HG02798 (cell line): ENCODE results near the gene SNCB.

Source experiments
- ATAC-seq: cut with Tn5 transposase; IDR thresholded peaks from one replicate; pipeline ENCODE4 v1.9.1; 2021; ENCODE audit warnings: mild to moderate bottlenecking; ENCODE audit not compliant: unreplicated experiment, poor library complexity

SNCB gene

DNA sequence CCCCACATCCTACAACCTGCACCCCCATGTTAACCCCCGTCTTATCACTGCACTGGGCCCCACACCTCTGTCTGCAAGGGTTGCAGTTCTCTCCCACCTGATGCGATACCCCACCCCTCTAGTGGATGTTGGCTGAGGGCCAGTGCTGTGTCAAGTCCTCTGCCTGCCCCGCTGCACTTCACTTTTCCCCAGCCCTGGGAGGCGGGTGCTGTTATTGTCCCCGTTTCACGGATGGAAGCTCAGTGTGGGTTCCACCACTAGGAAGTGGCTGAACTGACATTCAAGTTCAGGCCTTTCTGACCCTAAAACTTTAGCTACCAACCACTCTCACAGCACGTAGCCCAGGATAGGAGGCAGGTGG is 3.5 kb downstream of the SNCB start:
- ATAC-seq: no peak

DNA sequence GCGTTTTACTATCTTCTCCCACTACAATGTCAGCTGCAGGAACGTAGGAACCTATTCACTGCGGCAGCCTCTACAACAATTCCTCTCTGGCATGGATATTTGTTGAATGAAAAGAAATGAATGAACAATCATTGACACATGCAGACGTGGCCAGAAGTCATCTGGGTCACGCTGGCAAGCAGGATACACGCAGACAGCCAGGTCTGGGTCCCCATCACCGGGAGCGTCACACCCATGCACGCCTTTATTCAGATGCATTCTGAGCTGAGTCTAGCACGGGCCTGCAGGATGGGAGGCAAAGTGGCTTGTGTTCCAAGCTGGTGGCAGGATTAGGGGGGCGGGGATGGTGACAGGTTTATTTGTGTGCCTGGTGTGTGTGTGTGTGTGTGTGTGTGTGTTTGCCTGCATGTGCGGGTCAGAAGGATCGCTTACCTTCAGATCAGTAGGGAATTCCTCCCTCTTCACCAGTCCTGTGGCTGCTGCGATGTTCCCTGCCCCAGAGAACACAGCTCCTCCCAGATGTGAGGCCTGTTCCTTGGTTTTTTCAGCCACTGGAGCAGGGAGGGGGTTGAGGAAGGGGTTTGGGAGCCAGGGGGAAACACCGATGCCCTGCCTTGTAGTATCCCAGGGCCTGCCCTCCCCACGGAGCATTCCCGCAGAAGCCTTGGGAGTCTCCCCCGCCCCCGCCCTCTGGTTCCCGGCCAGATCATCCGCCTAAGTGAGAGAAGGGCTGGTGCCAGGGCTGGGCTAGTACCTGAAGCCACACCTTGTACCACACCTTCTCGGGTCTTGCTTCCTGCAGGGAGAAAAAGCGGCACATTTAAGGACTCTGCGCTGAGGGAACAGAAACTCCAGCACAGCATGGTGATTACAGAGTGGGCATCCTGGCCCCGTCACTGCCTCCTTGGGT is 4.1 kb downstream of the SNCB start:
- ATAC-seq: no peak

DNA sequence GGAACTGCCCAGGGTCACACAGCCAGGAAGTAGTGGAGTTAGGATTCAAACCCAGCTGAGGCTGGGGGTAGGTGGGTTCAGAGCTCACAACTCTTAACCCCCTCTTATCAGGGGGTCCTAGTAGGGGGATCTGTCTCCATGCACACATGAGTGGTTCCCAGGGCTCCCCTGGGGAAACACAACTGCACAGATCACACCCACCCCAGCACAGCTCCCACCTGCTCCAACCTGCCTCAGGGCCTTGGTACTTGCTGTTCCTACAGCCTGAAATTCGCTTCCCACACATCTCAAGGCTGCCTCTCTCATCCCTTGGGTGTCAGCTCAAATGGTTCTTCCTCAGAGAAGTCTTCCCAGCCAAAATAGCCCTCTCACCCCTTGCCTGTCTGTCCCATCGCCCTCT is 4.8 kb downstream of the SNCB start:
- ATAC-seq: no peak

DNA sequence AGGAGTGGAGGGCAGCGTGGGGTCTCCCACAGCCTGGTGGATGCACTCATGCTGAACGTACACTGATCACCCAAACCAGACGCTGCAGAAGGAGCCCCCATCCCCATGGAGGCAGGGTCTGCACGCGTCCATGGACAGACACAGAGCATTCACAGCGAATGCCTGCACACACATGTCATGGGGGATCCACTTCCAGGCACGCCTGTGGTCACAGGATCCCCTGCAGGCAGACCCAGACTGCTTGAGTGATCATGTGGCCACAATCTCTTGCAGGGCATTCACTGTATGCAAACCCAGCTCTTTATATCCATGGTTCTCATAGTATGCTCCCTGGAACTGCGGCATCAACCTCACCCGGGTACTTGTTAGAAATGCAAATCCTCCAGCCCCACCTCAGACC is 5.4 kb downstream of the SNCB start:
- no peak for ATAC-seq

DNA sequence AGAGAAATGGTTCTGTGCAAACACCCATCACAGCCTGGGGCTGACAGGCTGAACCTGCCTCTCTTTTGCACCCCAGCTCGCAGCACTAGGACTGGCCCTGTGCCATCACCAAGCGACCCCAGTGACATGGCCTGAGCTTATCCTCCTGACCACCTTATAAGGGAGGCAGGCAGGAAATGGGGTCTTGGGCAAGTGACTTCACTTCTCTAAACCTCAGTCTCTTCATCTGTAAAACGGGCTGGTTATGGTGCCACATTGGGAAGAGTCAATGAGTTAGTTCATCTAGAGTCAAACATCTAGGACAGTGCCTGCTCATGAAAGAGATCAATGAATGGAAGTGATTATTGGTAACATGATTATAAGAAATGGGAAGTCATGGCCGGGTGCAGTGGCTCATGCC is 6.2 kb downstream of the SNCB start:
- no peak for ATAC-seq

DNA sequence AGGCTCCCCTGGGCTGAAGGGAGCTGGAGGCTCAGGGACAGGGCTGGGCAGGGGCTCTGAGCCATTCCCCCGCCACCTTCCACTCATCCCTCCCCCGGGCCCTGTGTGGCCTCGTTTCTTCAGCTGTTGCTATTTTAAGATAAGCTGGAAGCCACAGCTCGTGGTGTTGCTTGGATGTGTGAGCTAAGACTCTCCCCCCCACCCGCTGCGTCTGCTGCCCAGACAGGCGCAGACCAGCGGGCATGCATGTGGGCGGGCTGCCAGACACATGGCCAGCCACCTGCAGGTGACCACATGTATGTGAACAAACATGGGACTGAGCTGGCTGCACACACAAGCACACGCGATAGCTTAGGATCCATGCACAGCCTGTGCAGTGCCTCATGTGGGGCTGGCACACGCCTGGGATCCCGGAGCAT is 8.7 kb downstream of the SNCB start:
- ATAC-seq: no peak

DNA sequence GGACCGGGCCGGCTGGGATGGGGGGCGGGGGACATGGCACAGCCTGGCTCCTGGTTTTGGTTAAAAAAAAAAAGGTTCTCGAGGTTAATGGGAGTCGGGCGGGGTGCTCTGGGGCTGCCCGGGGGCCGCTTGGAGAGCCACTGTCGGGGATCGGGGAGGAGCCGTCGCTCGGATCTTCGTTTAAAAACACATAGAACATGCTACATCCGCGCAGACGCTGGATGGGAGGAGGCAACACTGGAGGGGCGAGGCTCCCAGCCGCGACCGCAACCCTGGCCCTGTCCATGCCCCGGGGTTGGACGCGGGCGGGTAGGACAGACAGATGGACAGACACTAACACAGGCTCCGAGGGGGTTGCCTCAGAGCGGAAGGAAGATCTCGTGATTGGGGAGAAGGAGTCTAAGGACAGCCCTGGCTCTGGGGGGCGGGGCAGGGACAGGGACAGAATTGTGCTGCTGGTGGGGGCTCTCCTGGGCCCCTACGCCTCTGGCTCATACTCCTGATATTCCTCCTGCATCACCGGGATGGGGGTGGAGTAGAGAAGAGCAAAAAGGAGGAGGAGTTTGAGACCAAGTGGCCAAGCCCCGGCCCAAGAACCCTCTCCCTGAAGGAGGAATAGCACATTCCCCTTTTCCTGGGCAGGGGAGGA is 9.9 kb downstream of the SNCB start:
- ATAC-seq: no peak

DNA sequence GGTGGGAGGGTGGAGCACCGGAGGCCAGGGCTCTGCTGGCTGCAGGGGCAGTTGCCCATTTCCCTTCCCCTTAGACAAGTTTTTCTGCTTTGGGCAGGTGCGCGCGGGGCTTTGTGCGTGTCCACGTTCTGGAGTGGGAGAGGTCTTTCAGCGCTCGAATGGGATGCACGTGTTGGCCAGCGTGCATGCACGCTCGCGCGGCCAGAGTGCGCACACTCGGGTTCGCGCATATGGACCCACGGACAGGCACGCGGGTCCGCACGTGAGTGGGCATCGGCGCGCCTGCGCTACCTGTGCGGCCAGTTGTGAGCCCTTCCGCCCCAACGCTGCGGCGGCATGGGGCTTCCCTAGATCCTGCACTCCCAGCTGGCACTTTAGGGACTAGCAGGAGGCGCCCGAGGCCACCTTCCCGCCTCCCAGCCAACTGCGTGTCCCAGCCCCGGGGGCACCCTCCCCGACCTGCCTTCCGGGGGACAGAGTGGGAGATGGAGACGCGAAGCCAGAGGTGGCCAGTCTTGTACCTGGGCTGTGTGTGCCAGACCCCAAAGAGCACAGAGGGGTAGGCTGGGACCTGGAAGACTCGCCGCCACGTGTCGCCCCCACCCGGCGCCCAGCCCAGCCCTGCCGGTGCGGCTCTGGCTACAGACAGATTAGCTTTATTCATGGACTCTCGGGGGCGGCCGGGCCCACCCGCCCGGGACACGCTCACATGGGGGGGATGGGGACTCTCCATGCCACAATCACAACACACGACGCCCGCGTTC is 10.6 kb downstream of the SNCB start:
- ATAC-seq: no peak

DNA sequence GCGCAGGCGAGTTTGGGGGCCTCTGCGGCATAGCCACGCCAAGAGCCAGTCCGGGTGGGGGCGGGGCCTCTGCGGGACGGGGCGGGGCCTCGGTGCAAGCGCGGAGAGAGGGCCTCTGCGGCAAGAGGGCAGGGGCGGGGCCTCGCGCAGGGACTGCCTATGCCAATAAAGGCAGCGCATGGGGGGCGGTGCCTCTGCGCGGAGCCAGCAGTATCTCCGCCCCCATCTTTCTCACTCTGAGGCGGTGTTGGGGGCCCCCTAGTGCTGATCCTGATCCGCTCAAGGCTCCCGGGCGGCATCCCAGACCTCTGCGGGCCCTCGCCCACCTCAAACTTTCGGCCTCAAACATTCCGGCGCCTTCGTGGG is 11.1 kb downstream of the SNCB start:
- ATAC-seq: peak; percentile 69

DNA sequence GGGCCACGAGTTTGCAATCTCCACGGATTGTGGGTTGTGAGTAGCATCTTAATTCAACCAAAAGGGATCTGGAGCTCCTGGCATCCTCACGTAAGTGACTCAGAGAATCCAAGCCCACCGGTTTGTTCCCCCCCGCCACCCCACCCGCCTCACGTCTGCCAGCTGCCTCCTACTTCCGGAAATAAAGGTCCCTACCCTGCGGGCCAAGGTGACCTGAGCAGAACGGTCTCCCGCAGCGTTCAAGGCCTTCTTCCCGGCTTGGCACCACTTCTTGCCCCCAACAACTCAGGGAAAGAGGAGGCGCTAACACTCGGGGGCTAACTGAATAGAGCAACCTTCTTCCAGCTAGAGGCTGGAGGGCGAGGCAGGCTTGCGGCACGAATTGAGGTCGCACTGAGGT is 11.6 kb downstream of the SNCB start:
- no peak for ATAC-seq

DNA sequence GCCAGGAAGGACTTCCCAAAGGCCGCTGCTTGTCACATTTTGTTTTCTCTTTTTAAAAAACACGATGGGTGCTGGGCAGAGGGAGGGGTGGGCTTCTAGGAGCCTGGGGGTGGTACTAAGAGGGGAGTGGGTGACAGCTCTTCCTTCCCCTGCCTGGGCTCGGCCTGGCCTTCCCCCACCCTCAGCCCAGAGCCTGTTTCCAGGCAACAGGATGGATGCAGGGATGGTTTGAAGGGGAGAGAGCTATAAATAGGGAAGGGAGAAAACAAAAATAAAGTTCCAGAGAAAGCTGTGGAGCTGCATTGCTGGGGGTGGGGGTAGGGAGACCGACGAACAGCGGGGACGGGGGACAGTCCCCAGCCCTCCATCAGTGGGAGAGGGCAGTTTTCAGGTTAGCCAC is 13.8 kb downstream of the SNCB start:
- no peak for ATAC-seq

DNA sequence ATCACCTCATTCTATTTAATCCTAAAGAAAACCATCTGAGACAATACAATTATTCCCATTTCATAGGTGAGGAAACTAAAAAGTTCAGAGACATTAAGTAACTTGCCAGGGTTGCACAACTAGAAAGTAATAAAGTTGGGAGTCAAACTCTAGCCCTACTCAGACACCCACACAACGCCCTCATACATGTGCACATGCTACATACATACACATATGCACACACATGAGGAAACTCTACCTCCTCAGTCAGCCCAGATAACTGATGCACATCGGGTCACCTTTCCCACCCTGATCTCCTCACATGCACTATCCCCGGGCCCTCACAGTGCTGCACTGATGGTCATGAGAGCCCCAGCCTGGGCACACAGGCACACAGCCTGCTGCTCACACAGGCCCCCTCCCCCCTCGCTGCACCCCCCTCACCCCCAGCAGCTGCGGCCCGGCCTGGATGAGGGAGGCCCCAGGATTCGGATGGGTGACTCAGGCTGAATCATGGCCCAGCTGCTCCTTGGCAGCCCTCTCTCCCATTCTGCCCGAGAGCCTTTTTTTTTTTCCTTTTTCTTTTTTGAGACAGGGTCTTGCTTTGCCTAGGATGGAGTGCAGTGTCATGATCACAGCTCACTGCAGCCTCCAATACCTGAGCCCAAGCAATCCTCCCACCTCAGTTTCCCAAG is 15.4 kb downstream of the SNCB start:
- ATAC-seq: no peak

DNA sequence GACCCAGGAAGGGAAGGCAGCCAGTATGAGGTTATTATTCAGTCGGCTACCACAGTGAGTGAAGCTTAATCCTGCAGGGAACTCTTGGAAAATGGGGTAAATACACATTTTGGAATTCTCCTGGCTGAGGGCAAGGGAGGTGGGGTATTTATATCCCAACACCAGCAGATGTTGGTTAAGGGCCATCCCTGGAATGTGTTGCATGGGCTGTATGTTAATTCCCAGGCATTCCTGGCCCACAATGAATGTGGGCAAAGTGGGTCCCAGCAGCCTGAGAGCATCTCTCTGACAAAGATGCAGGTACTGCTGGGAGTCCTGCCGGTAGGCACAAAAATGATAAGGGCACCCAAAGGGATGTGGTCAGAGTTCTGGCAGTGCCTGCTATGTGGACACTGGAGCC is 17.5 kb downstream of the SNCB start:
- no peak for ATAC-seq

DNA sequence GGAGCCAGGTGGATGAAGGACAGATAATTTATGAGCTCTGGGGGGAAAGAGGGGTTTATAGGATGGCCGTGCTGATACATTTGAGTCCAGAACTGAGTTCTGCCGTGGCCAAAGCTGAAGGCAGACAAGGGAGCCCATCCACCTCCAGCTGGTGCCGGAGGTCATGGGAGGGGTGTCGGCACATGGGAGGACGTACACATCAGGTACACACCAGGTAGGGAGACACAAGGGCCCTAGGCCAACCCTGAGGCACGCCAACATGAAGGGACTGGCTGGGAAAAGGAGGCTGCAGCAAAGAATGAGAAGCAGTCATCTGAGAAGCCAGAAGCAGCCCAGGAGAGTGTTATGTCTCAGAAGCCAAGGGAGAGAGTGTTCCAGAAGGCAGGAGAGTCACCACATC is 18.3 kb downstream of the SNCB start:
- ATAC-seq: no peak

DNA sequence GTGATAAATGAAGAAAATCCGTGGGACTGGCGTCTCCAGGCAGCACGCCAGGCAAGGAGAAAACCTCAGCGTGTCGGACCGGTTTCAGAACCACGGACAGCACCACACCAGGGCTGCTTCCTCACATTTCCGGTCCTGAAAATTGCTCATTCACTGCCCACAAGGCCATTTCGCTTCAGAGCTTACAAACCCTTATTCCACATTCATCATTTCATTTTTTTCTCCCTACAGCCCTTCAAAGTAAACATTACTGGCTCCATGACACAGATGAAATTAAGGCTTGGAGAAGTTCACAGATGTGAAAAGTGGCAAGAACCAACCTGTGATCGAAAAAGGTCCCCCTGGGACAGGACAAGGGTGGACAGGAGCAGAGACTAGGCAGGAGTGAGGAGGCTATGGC is 18.9 kb downstream of the SNCB start:
- ATAC-seq: no peak

DNA sequence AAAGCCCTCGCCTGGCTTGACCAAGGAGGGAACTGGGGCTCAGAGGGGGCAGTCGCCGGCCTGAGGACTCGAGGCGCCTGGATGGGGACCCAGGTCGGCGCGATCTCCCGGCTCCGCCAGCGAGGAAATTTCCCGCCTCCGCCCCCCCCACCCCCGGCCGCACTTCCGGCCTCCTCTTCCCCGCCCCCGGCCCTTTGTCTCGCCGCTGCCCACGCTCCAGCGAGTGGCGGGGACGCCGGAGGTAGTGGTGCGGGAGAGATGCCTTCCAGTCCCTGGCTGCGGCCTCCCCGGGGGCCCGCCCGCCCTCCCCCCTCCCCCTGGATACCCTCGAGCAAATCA is 19.9 kb downstream of the SNCB start:
- no peak for ATAC-seq

DNA sequence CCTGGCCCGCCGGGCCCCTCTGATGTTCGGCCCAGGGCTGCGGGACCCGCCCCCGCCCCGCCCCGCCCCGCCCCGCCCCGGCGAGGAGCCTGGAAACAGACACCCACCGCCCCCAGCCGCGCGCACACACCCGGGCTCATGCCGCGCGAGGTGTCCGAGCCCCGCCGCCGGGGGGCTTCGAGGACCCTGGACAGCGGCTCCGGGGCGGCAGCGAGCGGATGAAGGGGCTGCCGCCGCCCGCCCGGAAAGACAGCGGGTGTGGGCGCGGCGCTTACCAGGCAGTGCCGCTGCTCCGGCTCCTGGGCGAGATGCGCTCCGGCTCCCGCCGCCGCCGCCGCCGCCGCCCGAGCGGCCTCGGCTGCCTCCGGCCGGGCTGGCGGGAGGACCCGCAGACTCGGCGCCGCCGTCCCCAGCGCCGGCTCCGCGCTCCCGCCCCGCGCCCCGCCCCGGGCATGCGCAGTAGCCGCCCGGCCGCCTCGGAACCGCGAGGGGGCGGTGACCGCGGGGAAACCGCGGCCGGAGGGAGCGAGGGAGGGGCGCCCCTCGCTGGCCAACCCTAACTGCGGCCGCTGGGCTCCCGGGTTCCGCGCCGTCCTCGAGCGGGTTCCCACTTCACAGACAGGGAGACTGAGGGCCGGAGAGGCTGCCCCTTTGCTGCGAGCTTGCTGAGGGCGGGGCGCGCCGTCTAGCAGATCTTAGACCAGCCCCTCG is 20.5 kb downstream of the SNCB start, which contains the start of gene GPRIN1:
Gene GPRIN1, minus strand, starts transcription at position 433 of the 711 bp plus-strand sequence. CDS start 10,322 bp downstream, outside the sequence.
- peak; percentile 85 for ATAC-seq

DNA sequence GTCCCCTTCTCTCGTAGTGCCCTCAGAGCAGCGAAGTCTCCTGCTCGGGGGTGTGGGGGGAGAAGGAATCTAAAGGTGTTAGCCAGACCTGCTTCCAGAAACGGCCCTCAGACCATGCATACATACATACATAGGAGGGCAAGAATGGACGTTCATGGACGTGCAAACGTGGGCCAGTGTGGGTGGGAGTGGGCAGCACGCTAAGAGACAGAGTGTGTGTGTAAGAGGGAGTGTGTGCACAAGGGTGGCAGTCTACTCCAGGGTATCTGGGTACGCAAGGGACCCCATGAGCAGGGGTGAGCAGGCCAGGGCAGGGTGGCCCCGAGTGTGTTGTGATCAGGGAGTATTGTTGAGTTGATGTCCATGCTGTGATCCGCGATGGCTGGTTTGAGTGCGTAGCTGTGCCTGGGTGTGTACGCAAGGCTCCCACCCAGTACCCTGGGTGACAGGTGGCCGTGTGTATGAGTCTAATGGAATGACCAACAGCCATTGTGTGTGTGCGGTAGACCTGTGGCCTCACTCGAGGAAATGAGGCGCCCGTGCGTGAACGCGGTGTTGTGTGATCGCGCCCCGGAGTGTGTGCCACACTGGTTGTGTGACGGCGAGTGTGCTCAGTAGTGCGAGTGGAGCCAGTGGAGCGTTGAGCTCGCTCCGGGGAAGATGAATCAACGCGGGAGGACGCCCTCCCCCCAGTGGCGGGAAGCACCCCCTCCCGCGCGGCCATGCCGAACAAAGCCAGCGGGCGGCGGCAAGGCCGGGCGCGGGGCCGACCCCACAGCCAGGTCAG is 21.2 kb downstream of the SNCB start:
- ATAC-seq: no peak

DNA sequence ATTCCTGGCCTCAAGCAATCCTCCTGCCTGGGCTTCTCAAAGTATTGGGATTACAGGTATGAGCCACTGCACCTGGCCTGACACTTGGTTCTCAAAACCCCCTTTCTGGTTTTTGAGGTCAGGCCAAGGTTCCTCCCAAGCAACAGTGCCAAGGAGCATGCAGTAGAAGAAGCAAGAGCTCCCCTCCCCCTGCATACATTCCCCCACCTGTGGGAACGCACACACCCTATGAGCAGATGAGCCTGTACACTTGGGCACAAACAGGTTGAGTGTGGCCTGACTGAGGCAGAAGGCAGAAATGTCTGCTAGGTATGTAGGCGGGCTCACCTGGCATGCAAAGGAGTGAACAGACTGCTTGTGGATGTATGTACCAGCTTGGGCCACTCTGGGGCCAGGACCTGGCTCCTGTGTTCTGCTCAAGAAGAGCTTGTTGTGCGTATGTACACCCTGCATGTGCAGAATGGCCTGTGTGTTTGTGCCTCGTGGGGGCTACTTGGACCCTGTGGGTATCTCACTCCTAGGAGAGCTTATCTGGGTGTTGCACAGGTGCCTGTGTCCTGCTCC is 22.1 kb downstream of the SNCB start:
- ATAC-seq: no peak
